Activated CD4-positive, alpha-beta T cell treated with anti-CD3 and anti-CD28 coated beads, Interleukin-2, amount 50 U/mL, for 1 hour (primary cell): ENCODE results near the gene EPN2.
"Not testable (repeated sequence)": the region's sequence is repeated elsewhere in the genome, so short reads cannot be mapped to it uniquely, and the experiment has no call there.

Source experiments
- DNase-seq: peaks from one replicate; pipeline ENCODE4 v3.0.0-alpha.2; 2020

Gene EPN2

DNA sequence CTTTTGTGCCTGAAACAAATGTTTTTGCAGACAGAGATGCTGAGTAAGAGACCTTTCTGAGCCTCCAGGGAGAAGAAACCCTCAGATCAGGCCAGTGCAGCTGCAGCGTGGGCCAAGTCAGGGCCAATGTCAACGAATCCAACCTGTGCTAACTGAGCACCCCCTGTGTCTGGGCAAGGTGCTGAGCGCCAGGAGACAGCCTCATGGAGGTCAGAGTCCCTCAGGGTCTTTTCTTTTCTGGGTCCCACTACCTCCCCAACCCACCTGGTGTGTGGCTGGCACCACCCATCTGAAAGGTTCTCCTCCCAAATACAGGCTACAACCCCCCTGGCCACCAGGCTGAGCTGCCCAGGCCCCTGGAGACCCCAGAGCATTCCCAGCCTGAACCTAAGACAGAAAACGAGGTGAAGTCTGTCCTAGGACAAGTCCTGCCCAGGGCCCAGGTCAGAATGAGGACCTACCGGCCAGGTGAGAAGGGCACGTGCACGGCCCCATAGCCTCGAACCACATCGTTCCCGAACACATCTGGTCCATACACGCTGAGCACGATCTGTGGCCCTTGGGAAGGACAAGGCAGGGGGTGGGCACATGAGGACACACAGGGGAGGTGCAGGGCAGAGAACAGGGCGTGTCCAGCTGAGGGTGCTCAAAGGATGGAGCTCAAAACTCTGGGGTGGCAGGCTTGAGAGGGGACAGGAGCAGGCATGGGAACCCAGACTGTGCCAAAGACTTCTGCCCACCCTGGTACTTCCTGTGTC, 110.3 kb downstream of the EPN2 start:
- no peak for DNase-seq

GRCh38 chr17:19348081-19348650, 111.0 kb downstream of the EPN2 start:
- DNase-seq: no peak

- DNase-seq: no peak
These were observed 111.6 kb downstream of the EPN2 start for GRCh38 chr17:19348806-19349205.

DNA sequence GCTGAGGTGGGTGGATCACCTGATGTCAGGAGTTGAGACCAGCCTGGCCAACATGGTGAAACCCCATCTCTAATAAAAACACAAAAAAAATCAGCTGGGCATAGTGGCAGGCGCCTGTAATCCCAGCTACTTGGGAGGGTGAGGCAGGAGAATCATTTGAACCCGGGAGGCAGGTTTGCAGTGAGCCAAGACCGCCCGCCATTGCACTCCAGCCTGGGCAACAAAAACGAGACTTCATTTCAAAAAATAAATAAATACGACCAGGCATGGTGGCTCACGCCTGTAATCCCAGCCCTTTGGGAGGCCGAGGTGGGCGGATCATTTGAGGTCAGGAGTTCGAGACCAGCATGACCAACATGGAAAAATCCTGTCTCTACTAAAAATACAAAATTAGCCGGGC, 116.2 kb downstream of the EPN2 start:
- DNase-seq: not testable (repeated sequence)

- DNase-seq: no peak
These were observed 117.6 kb downstream of the EPN2 start for GRCh38 chr17:19354748-19355147.

DNA sequence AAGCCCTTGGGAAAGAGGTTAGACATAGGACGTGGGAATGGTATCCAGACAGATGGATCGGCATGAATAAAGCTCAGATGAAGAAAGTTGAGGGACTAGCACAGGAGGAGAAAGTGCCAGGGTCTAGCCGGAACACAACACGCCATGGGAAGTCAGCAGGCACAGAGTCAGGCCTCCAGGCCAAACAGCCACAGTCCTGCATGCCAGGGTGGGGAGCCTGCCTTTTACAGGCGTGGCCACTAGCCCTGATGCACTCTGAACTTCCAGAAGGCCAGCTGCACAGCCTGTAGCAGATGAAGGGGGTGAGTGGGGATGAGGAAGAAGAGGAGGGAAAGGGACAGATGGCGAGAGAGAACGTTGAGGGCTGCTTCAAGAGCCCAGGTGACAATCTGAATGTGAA, 120.2 kb downstream of the EPN2 start:
- DNase-seq: no peak

GRCh38 chr17:19357761-19358160, 120.6 kb downstream of the EPN2 start:
- DNase-seq: no peak

GRCh38 chr17:19359151-19359550, 122.0 kb downstream of the EPN2 start:
- DNase-seq: no peak

GRCh38 chr17:19359856-19360255, 122.7 kb downstream of the EPN2 start:
- DNase-seq: no peak

GRCh38 chr17:19360772-19361171, 123.6 kb downstream of the EPN2 start:
- no peak for DNase-seq

- no peak for DNase-seq
These were observed 124.2 kb downstream of the EPN2 start for GRCh38 chr17:19361326-19361725.

- DNase-seq: no peak
These were observed 124.7 kb downstream of the EPN2 start for GRCh38 chr17:19361944-19362276.

GRCh38 chr17:19362277-19363113, 125.3 kb downstream of the EPN2 start, which contains the start of gene B9D1:
Gene B9D1, minus strand, starts transcription at chr17:19362723. Its CDS starts 154 bp downstream, at chr17:19362569.
- DNase-seq: peak; percentile 93

DNA sequence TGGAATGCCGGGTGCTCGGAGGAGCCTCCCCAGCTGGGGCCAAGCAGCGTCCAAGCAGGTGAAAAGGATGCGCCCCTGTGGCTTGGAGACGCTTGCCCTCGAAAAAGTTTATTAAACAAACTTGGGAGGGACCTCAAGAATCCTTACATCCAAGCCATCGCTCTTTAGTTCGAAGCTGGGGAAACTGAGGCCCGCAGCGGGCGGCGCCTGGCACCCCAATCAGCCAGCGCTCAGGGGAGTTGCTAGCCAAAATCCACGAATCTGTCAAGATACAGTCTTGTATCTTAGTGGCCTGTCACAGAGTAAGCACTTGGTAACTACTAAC, 125.9 kb downstream of the EPN2 start:
- no peak for DNase-seq

DNA sequence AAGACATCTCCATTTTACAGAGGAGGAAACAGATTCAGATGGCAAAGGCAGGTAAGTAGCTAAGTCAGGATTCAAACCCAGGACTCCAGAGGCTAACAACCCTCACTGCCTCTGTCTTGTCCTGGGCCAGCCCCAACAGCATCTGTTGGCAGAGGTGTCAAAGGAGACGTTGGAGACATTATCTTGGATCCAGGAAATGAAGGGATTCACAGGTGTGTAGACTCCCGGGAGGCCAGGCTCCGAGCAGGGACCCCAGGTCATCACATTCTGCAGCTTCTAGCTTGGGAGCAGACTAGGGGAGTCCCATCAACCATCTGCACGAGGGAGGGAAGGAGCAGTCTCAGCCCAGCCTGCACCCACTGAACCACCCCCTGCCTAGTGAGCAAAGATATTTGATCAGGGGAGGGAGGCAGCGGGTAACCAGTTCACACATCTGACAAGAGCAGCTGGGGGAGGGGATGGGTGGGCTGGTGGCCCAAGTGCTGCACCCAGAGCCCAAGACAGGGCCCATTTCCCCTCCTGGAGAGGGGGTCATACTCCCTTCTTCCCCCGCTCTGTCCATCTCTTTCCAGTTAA, 126.4 kb downstream of the EPN2 start:
- no peak for DNase-seq

- no peak for DNase-seq
These were observed 127.7 kb downstream of the EPN2 start for GRCh38 chr17:19364699-19365498.

DNA sequence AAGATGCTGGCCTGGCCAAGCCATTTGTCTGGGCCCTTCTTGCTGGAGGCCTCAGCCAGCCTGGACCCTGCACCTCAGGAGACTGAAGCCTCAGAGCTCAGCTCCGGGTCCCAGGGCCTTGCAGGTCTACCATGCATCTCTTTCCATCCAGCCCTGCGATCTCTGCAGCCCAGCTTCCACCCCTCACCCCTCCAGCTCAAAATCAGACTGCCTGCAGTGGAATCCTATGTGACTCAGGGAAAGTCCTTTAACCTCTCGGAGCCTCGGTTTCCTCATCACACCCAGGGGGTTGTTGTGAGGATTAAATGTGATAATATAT, 128.3 kb downstream of the EPN2 start:
- no peak for DNase-seq

DNA sequence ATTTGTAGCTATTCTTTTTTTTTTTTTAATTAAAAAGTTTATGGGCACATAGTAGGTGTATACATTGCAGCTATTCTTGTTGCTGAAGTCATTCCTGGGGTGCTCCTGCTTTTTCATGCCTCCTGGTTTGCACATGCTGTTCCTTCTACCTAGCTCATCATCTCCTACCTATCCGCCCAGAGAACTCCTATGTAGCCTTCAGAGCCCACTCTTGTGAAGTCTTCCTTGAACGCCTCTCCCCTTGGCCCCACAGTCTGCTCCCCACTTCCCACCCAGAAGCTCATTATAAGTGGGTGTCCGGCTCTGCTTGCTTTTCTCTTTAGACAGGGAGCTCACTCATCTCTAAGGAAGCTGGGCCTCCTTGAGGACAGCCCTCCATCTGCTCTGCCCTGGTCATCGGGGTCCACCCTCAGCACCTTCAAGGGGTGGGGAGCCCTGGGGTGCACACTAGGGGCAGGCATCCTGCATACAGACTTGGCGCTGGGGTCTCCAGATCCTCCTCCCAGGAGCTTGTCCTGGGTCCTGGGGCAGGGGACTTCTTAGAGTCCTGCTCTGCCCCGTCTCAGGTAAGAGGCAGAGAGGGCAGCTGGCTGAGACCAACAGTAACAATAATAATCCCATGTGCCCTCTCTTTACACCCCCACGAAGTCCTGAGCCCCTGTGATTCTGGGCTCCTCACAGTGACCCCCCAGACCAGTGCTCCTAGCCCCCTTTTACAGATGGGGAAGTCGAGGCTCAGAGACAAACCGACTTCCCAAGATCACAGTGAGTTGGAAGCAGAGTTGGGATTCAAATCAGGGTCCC, 128.9 kb downstream of the EPN2 start:
- DNase-seq: no peak

GRCh38 chr17:19366637-19366972, 129.4 kb downstream of the EPN2 start:
- DNase-seq: no peak

- no peak for DNase-seq
These were observed 131.1 kb downstream of the EPN2 start for GRCh38 chr17:19368229-19368628.

DNA sequence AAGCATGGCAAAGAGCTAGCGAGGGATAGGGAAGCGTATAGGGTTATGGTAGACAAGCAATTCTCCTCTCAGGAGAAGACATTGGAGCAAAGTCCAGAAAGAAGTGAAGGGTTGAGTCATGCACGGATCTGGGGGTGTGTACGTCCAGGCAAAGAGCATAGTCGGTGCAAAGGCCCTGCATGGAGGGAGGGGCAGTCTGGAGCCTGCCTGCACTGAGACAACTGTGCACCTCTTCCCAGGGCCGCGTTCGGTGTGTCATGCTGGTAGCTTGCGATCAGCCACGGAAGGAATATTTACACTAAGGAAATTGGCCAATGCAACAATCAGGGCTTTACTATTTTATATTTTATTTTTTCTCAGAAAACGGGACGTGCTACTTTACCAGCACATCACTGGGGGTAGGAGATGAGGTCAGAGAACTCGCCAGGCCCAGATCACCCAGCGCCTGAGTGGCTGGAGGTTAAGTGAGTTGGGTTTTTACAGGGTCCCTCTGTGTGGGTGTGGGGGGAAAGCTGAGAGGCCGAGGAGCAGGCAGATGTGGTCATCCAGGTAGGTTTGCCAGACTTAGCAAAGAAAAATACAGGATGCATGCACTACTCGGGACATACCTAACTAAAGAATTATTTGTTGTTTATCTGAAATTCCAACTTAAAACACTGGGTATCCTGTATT, 132.1 kb downstream of the EPN2 start:
- no peak for DNase-seq
